ENCODE results near the gene MYPN. TPM values are rescaled to one million over a fixed set of nuclear protein-coding genes. Genes with fewer than 3 reads are reported as not detected.
"Not testable (repeated sequence)": the region's sequence is repeated elsewhere in the genome, so short reads cannot be mapped to it uniquely, and the experiment has no call there.

MYPN gene
- total RNA-seq, 1 experiment from 2014 or later, result not detected

DNA sequence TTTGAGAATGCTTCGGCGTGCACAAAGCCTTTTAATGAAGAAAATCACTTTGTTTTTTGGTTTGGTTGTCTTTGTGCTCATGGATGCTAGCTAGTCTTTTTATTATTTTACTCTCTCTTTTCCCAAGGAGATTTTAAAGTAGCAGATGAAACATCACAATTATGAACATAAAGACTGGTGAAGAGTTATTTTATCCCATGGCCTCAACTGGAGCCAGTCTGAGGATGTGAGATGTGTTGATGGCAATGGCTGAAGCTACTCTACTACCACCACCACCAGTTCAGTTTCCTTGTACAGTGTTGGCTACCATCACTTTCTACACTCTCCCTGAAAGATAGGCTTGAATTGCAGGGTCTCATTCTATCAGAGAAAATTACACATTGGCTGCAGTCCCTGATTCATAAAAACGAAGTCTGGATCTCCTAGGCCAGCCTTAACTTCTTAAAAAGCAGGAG lies 33.7 kb upstream of the MYPN start:
- H4K91ac ChIP-seq (ENCODE audit: insufficient read length, low read depth, low read length), result no peak overlapping the region
- no peak overlapping the region for H3K27ac ChIP-seq (ENCODE audit: insufficient read length, low read depth, low read length)

GRCh38 chr10:68076081-68076480 lies 33.2 kb upstream of the MYPN start:
- not testable (repeated sequence) for H4K91ac ChIP-seq (ENCODE audit: insufficient read length, low read depth, low read length); H3K27me3 ChIP-seq (ENCODE audit: insufficient read depth, low read length); H4K8ac ChIP-seq (replicated peaks; ENCODE audit: insufficient read length, low read depth, low read length); H2AFZ ChIP-seq (ENCODE audit: low read length); H3K9me3 Mint-ChIP-seq; H3K18ac ChIP-seq (ENCODE audit: insufficient read length, low read depth, low read length); H2BK15ac ChIP-seq (ENCODE audit: low read depth, low read length); H3K9ac ChIP-seq (ENCODE audit: extremely low read depth, insufficient read length, low read length); H4K20me1 ChIP-seq (ENCODE audit: control insufficient read depth, insufficient read depth, insufficient read length); H2BK20ac ChIP-seq (ENCODE audit: low read depth, low read length, poor library complexity, severe bottlenecking); H3K4me1 ChIP-seq (ENCODE audit: insufficient read depth, low read length); H4K5ac ChIP-seq (ENCODE audit: insufficient read length, low read depth, low read length); H2BK120ac ChIP-seq (ENCODE audit: low read depth, low read length, poor library complexity, severe bottlenecking); H3K27me3 Mint-ChIP-seq (ENCODE audit: low read depth); H3K23ac ChIP-seq (ENCODE audit: insufficient read length, low read depth, low read length); H2AK5ac ChIP-seq (ENCODE audit: insufficient read length, low read length); H3K14ac ChIP-seq (ENCODE audit: insufficient read depth, low read length); H3K27ac Mint-ChIP-seq; H3K9me3 ChIP-seq (ENCODE audit: control insufficient read depth, low read depth, low read length); H2BK12ac ChIP-seq (ENCODE audit: insufficient read length, low read depth, low read length); H3K36me3 Mint-ChIP-seq (ENCODE audit: insufficient read depth in 1 of 3, low read depth in 3 of 3); H3K27ac ChIP-seq (ENCODE audit: insufficient read length, low read depth, low read length); H3K56ac ChIP-seq (ENCODE audit: insufficient read length, low read depth, low read length); H3K23me2 ChIP-seq (ENCODE audit: insufficient read length, low read depth, low read length, poor library complexity, severe bottlenecking); DNase-seq; H3K4ac ChIP-seq (ENCODE audit: low read depth, low read length); H3K4me2 ChIP-seq (ENCODE audit: insufficient read depth, insufficient read length, low read length); H2BK5ac ChIP-seq (ENCODE audit: insufficient read length, low read length); H3K79me1 ChIP-seq (ENCODE audit: insufficient read depth, low read depth, low read length, poor library complexity, severe bottlenecking); H3T11ph ChIP-seq (ENCODE audit: low read length)
- H3K79me2 ChIP-seq (ENCODE audit: insufficient read depth, low read length), result peaks cover 15% of the 10 kb centered on the region; the same call in 1 of the 2 replicates
- peaks cover 25 to 29% of the 10 kb centered on the region in 2 experiments for H3K4me1 Mint-ChIP-seq
- peak overlapping the region in 1 of 2 experiments; percentile 97; a peak in 2 of 5 replicates for H3K4me3 Mint-ChIP-seq
- no CpG with 5 or more reads among the region's 15 CpGs for WGBS (ENCODE audit: extremely low coverage, insufficient read length, low lambda C conversion rate)

More for the DNA sequence above, 33.7 kb upstream of the MYPN start:
- TF ChIP-seq CTCF (conservative IDR thresholded peaks at IDR 0.05), result no peak
- Mint-ChIP-seq H3K4me1 (peaks cover 30 to 31% of the 10 kb centered on the region in 2 experiments), H3K27me3 (ENCODE audit: low read depth) (no peaks in the 10 kb centered on the region), H3K4me3 (peak overlapping the region; percentile 95 to 97), H3K9me3 (no peaks in the 10 kb centered on the region), H3K36me3 (ENCODE audit: insufficient read depth in 1 of 3, low read depth in 3 of 3) (peaks cover 5 to 10% (median 8%) of the 10 kb centered on the region in 3 experiments; a peak in 5 of 7 replicates), H3K27ac (0 out of 7 replicates have a peak overlapping the region, but pooled peaks of 1 of the 3 experiments have one; percentile 36)
- H2AFZ ChIP-seq (ENCODE audit: low read length), result peak overlapping the region; percentile 69
- H3K23ac ChIP-seq (ENCODE audit: insufficient read length, low read depth, low read length), result no peak overlapping the region
- H3K79me1 ChIP-seq (ENCODE audit: insufficient read depth, low read depth, low read length, poor library complexity, severe bottlenecking), result no peaks in the 10 kb centered on the region
- peaks cover 5% of the 10 kb centered on the region for H3K4me1 ChIP-seq (ENCODE audit: insufficient read depth, low read length)
- H4K20me1 ChIP-seq (ENCODE audit: control insufficient read depth, insufficient read depth, insufficient read length), result no peaks in the 10 kb centered on the region
- no CpG with 5 or more reads among the region's 3 CpGs for WGBS (ENCODE audit: extremely low coverage, insufficient read length, low lambda C conversion rate)
- H3K79me2 ChIP-seq (ENCODE audit: insufficient read depth, low read length), result peaks cover 15% of the 10 kb centered on the region; the same call in 1 of the 2 replicates
- no peak overlapping the region for H2BK5ac ChIP-seq (ENCODE audit: insufficient read length, low read length)
- no peak for DNase-seq
- H4K5ac ChIP-seq (ENCODE audit: insufficient read length, low read depth, low read length), result peak overlapping the region; percentile 57
- no peak overlapping the region for H3K56ac ChIP-seq (ENCODE audit: insufficient read length, low read depth, low read length)
- peak overlapping the region; percentile 73 for H3K4me2 ChIP-seq (ENCODE audit: insufficient read depth, insufficient read length, low read length)
- no peak overlapping the region for H3K14ac ChIP-seq (ENCODE audit: insufficient read depth, low read length)
- H2AK5ac ChIP-seq (ENCODE audit: insufficient read length, low read length), result no peak overlapping the region
- peaks cover 7% of the 10 kb centered on the region for H3K23me2 ChIP-seq (ENCODE audit: insufficient read length, low read depth, low read length, poor library complexity, severe bottlenecking)
- H2BK15ac ChIP-seq (ENCODE audit: low read depth, low read length), result no peak overlapping the region
- H3K27me3 ChIP-seq (ENCODE audit: insufficient read depth, low read length), result no peaks in the 10 kb centered on the region
- H2BK20ac ChIP-seq (ENCODE audit: low read depth, low read length, poor library complexity, severe bottlenecking), result peak overlapping the region; percentile 1
- H3K9me3 ChIP-seq (ENCODE audit: control insufficient read depth, low read depth, low read length), result no peaks in the 10 kb centered on the region
- H3K4ac ChIP-seq (ENCODE audit: low read depth, low read length), result no peak overlapping the region
- H2BK12ac ChIP-seq (ENCODE audit: insufficient read length, low read depth, low read length), result no peak overlapping the region
- peak overlapping the region; percentile 39 for H3K9ac ChIP-seq (ENCODE audit: extremely low read depth, insufficient read length, low read length)
- H3T11ph ChIP-seq (ENCODE audit: low read length), result no peak overlapping the region
- no peak overlapping the region for H4K8ac ChIP-seq (replicated peaks; ENCODE audit: insufficient read length, low read depth, low read length)
- H3K18ac ChIP-seq (ENCODE audit: insufficient read length, low read depth, low read length), result peak overlapping the region; percentile 62
- H2BK120ac ChIP-seq (ENCODE audit: low read depth, low read length, poor library complexity, severe bottlenecking), result peak overlapping the region; percentile 6

Data from H9 (cell line).